HepG2 (cell line): ENCODE measurements around the gene ALPK3. TPM values are rescaled to one million over a fixed set of nuclear protein-coding genes. Genes with fewer than 3 reads are reported as not detected.

Experiments used
- ATAC-seq: fragments of 200-7000 bp; cut with Tn5 transposase; 3 replicates; pipeline ENCODE4 v1.9.1; 2020; ENCODE audit warnings: mild to moderate bottlenecking, moderate library complexity
- BruUV-seq: library from RNA; stranded (reverse); fragments of 400-500 nt; replicated peaks from 2 replicates; lab custom pipeline; 2021; lab: Mats Ljungman, UMichigan
- CTCF ChIA-PET: fragments of 300-600 bp; formaldehyde crosslinking; extraction: SDS; loops from one replicate; lab custom pipeline; 2021; ENCODE audit warnings: low total read pairs, inconsistent platforms, low intra/inter-chr PET ratio; lab: Yijun Ruan, JAX
- POLR2A ChIA-PET: fragments of 350-600 bp; sonication (Branson Sonifier 250); formaldehyde crosslinking; loops from one replicate; lab custom pipeline; 2020; ENCODE audit warnings: antibody characterized with exemption, inconsistent platforms; lab: Yijun Ruan, JAX
- DNase-seq: peaks from one replicate; pipeline ENCODE4 v3.0.0-alpha.2; 2015; ENCODE audit warnings: low spot score
- FAIRE-seq: peaks from 3 replicates; lab custom pipeline; 2011; peaks lifted over from hg19 to GRCh38; lab: Jason Lieb, UNC
- H2AFZ ChIP-seq: one replicate; pipeline ENCODE4 v1.6.1; 2011; ENCODE audit warnings: low read length, inconsistent platforms
- H3K27ac ChIP-seq: fragments of 300-600 bp; 3 replicates; pipeline ENCODE4 v1.8.0; 2011; ENCODE audit warnings: mixed run types, mild to moderate bottlenecking, mixed read lengths, low read length, inconsistent platforms; ENCODE audit not compliant: insufficient read depth; ENCODE audit errors: extremely low read length
- H3K27me3 ChIP-seq, 2 experiments: fragments of 200-600 bp in 1 of 2; 2 replicates in 1 of 2; 3 replicates in 1 of 2; pipeline versions ENCODE4 v1.6.0 to v1.8.0; 2011; ENCODE audit warnings: low read length in 2 of 2, mild to moderate bottlenecking in 2 of 2, moderate library complexity in 2 of 2, inconsistent platforms in 1 of 2; ENCODE audit not compliant: insufficient read depth in 2 of 2, control insufficient read depth in 1 of 2
- H3K36me3 ChIP-seq, 2 experiments: fragments of 200-600 bp in 1 of 2; replicated peaks in 1 of 2; 2 replicates in 1 of 2; 3 replicates in 1 of 2; pipeline versions ENCODE4 v1.5.1 to v1.8.0; 2011; ENCODE audit warnings: low read length in 2 of 2, inconsistent platforms in 1 of 2; ENCODE audit not compliant: insufficient read depth in 2 of 2, control insufficient read depth in 1 of 2
- H3K4me1 ChIP-seq: 2 replicates; pipeline ENCODE4 v1.5.1; 2012; ENCODE audit warnings: low read length, inconsistent platforms; ENCODE audit not compliant: insufficient read depth
- H3K4me2 ChIP-seq: 2 replicates; pipeline ENCODE4 v1.6.0; 2011; ENCODE audit warnings: low read depth, low read length, inconsistent platforms
- H3K4me3 ChIP-seq, 3 experiments: fragments of 200-600 bp in 1 of 3; sonication (generic), shearing (Covaris generic) in 1 of 3; replicated peaks in 1 of 3; 2 replicates each; pipeline ENCODE4 v1.5.1; 2011 to 2016; ENCODE audit warnings: low read length in 3 of 3, inconsistent platforms in 2 of 3, low read depth in 2 of 3, mild to moderate bottlenecking in 2 of 3, control low read depth in 1 of 3, mixed read lengths in 1 of 3; ENCODE audit not compliant: insufficient read depth in 1 of 3
- H3K79me2 ChIP-seq: one replicate; pipeline ENCODE4 v1.6.1; 2011; ENCODE audit warnings: low read length, inconsistent platforms; ENCODE audit not compliant: insufficient read depth
- H3K9ac ChIP-seq: 2 replicates; pipeline ENCODE4 v1.6.0; 2011; ENCODE audit warnings: mild to moderate bottlenecking, low read depth, low read length, inconsistent platforms; ENCODE audit not compliant: insufficient read depth
- H3K9me3 ChIP-seq: 2 replicates; pipeline ENCODE4 v1.5.1; 2012; ENCODE audit warnings: mild to moderate bottlenecking, low read length
- H4K20me1 ChIP-seq: 2 replicates; pipeline ENCODE4 v1.6.0; 2011; ENCODE audit warnings: inconsistent platforms, mild to moderate bottlenecking, low read length, moderate library complexity; ENCODE audit not compliant: insufficient read depth
- FOXJ3 ChIP-seq: sonication (generic); formaldehyde crosslinking; IDR thresholded peaks from 2 replicates; pipeline ENCODE4 v1.4.0; 2020; ENCODE audit warnings: missing genetic modification reagents, mild to moderate bottlenecking, borderline replicate concordance
- HDAC1 ChIP-seq: sonication (generic); formaldehyde crosslinking; IDR thresholded peaks from 2 replicates; pipeline ENCODE4 v1.5.1; 2020; ENCODE audit warnings: mild to moderate bottlenecking, missing genetic modification reagents
- HNRNPK ChIP-seq: fragments of 200-400 bp; formaldehyde crosslinking; IDR thresholded peaks from 2 replicates; pipeline ENCODE4 v1.6.1; 2018; ENCODE audit warnings: low read length, low read depth, moderate library complexity, mild to moderate bottlenecking; ENCODE audit not compliant: poor library complexity, severe bottlenecking
- MAX ChIP-seq: IDR thresholded peaks from 2 replicates; pipeline ENCODE4 v1.6.1; 2012; ENCODE audit warnings: inconsistent platforms
- NFKB2 ChIP-seq: sonication (generic); formaldehyde crosslinking; IDR thresholded peaks from 2 replicates; pipeline ENCODE4 v1.4.0; 2020; ENCODE audit warnings: missing genetic modification reagents, borderline replicate concordance
- PLRG1 ChIP-seq: fragments of 450-650 bp; conservative IDR thresholded peaks from 2 replicates; pipeline ENCODE4 v1.6.1; 2016
- RBM39 ChIP-seq: fragments of 200-400 bp; formaldehyde crosslinking; IDR thresholded peaks from one replicate; pipeline ENCODE4 v1.6.1; 2018; ENCODE audit warnings: antibody characterized with exemption, mild to moderate bottlenecking, low read depth, low read length; ENCODE audit not compliant: poor library complexity, severe bottlenecking
- SOX6 ChIP-seq, 2 experiments: fragments of 450-650 bp in 1 of 2; sonication (generic) in 1 of 2; formaldehyde crosslinking in 1 of 2; IDR thresholded peaks; 2 replicates each; pipeline versions ENCODE4 v1.4.0 to v1.6.1; 2017 to 2020; ENCODE audit warnings: antibody characterized with exemption in 1 of 2, mild to moderate bottlenecking in 1 of 2, missing genetic modification reagents in 1 of 2
- TRAFD1 ChIP-seq: sonication (generic); formaldehyde crosslinking; IDR thresholded peaks from 2 replicates; pipeline ENCODE4 v1.5.1; 2020; ENCODE audit warnings: missing genetic modification reagents, mild to moderate bottlenecking, borderline replicate concordance
- YEATS2 ChIP-seq: sonication (generic); formaldehyde crosslinking; IDR thresholded peaks from 2 replicates; pipeline ENCODE4 v1.4.0; 2020; ENCODE audit warnings: missing genetic modification reagents, borderline replicate concordance
- ZNF407 ChIP-seq: sonication (generic); formaldehyde crosslinking; IDR thresholded peaks from one replicate; pipeline ENCODE4 v1.5.1; 2020; ENCODE audit warnings: mild to moderate bottlenecking, missing genetic modification reagents; ENCODE audit errors: not compliant biosample characterization
- ZNF563 ChIP-seq: sonication (generic); formaldehyde crosslinking; IDR thresholded peaks from 2 replicates; pipeline ENCODE4 v1.8.0; 2022; ENCODE audit warnings: mild to moderate bottlenecking, moderate library complexity, missing genetic modification reagents
- ZNF564 ChIP-seq: sonication (generic); formaldehyde crosslinking; IDR thresholded peaks from 2 replicates; pipeline ENCODE4 v1.8.1; 2023; ENCODE audit warnings: mild to moderate bottlenecking, missing genetic modification reagents
- ZNF790 ChIP-seq: sonication (generic); formaldehyde crosslinking; IDR thresholded peaks from 2 replicates; pipeline ENCODE4 v1.8.0; 2022; ENCODE audit warnings: missing genetic modification reagents, mild to moderate bottlenecking, borderline replicate concordance
- ZSCAN12 ChIP-seq: sonication (generic); formaldehyde crosslinking; IDR thresholded peaks from 2 replicates; pipeline ENCODE4 v1.9.0; 2021; ENCODE audit warnings: mild to moderate bottlenecking, missing genetic modification reagents
- WGBS: methylation state at CpG from one replicate; pipeline ENCODE4 v1.1.6; 2017; ENCODE audit warnings: low lambda C conversion rate; 5-methylcytosine and 5-hydroxymethylcytosine counted together
- in situ Hi-C: cut with HindIII; loops from 2 replicates; pipeline ENCODE4 v1.10.0; 2017; ENCODE audit warnings: low pct_unique_long_range_greater_than_20kb; ENCODE audit not compliant: extremely low pct_ligation_motif_present
- intact Hi-C: fragments of 100-400 bp; cut with micrococcal nuclease; formaldehyde crosslinking; loops from one replicate; pipeline ENCODE4 v1.10.0; 2022; ENCODE audit not compliant: unreplicated experiment
- polyA plus RNA-seq, 8 experiments: library from polyadenylated mRNA; depleted of rRNA in 3 of 8; stranded (reverse) in 7 of 8; unstranded in 1 of 8; fragments of >200 nt; fragmentation: Illumina TruSeq in 4 of 8; extraction: Trizol in 4 of 8; gene quantifications; 2 replicates each; pipeline versions ENCODE4 v1.2.1 to v1.2.3, GENCODE V29; 2011 to 2016; ENCODE audit warnings: low read depth in 4 of 8, missing spikeins in 1 of 8, mixed read lengths in 1 of 8; ENCODE audit not compliant: insufficient read depth in 1 of 8
- total RNA-seq, 5 experiments: library from RNA; depleted of rRNA; stranded (reverse); fragments of >200 nt; fragmentation: Illumina TruSeq; extraction: Trizol; gene quantifications; 2 replicates each; pipeline ENCODE4 v1.2.3, GENCODE V29; 2016; ENCODE audit warnings: low read depth in 1 of 5

Gene ALPK3
- total and polyA plus RNA-seq, 2 of the 13 experiments (the other 11 are each of a cell fraction or from before 2014, with no cell fraction given): 0.04 to 0.42 TPM

- ChIA-PET POLR2A (no interaction called here), CTCF (no interaction called here)
- Histone ChIP-seq H3K36me3 (no peaks in the 10 kb centered on the region), H3K9ac (no peak overlapping the region), H3K27me3 (no peaks in the 10 kb centered on the region; a peak in 2 of 5 replicates), H3K4me2 (no peak overlapping the region), H3K4me3 (no peak overlapping the region), H3K9me3 (no peaks in the 10 kb centered on the region), H3K79me2 (no peaks in the 10 kb centered on the region), H2AFZ (no peak overlapping the region), H3K4me1 (peaks cover 43% of the 10 kb centered on the region), H3K27ac (no peak overlapping the region), H4K20me1 (no peaks in the 10 kb centered on the region)
- no TSS peak for BruUV-seq
- no peak for FAIRE-seq
- 85% methylated on average over 2 of the region's 2 CpGs for WGBS
- no peak for ATAC-seq
- DNase-seq: no peak
- intact Hi-C loops: no loop called here
- in situ Hi-C loops: no loop called here
- TF ChIP-seq FOXJ3 (CRISPR knock-in tag) (no peak), RBM39 (no peak), NFKB2 (CRISPR knock-in tag) (no peak), TRAFD1 (no peak), YEATS2 (CRISPR knock-in tag) (no peak), MAX (no peak), PLRG1 (no peak), HDAC1 (CRISPR knock-in tag) (no peak), SOX6 (IDR thresholded peaks at IDR 0.05) (no peak), SOX6 (CRISPR knock-in tag; IDR thresholded peaks at IDR 0.05) (no peak), ZNF563 (CRISPR knock-in tag) (no peak), ZSCAN12 (CRISPR knock-in tag) (no peak), ZNF407 (CRISPR knock-in tag) (no peak), HNRNPK (no peak), ZNF564 (CRISPR knock-in tag) (no peak), ZNF790 (no peak)
Observed at GRCh38 chr15:84919106-84919667, 102.0 kb downstream of the ALPK3 start.
